HG03565 (cell line): ENCODE data around the gene PTPRCAP.

ENCODE experiments used
- ATAC-seq: cut with Tn5 transposase; IDR thresholded peaks from one replicate; pipeline ENCODE4 v1.9.1; 2021; ENCODE audit warnings: mild to moderate bottlenecking, moderate library complexity; ENCODE audit not compliant: unreplicated experiment

Gene PTPRCAP

DNA sequence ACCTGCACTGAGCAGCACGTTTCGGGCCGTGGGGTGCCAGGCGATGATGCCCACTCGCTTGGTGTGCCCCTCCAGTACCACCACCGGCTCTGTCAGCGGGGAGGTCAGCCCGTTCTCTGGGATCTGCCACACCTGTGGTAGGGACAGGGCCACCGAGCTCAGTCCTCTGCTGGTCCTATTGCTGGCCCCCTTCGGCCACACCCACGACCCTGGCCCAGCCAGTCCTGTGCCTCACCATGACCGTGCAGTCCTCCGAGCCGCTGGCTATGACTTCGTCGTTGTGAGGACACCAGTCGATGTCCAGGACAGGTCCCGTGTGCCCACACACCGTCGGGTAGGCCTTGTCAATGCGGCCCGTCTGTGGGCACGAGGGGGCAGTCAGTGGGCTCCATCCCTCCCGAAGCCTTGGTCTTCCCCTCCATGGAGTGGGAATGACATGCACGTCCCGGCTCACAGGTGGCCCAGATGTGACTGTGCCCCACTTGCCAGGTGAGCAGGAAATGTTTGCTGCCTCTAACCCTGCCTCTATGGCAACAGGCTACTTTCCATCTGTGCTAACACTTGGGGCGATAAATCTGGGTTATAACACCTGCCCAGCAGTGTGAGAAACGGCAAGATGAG is 4.4 kb upstream of the PTPRCAP start:
- no peak for ATAC-seq

DNA sequence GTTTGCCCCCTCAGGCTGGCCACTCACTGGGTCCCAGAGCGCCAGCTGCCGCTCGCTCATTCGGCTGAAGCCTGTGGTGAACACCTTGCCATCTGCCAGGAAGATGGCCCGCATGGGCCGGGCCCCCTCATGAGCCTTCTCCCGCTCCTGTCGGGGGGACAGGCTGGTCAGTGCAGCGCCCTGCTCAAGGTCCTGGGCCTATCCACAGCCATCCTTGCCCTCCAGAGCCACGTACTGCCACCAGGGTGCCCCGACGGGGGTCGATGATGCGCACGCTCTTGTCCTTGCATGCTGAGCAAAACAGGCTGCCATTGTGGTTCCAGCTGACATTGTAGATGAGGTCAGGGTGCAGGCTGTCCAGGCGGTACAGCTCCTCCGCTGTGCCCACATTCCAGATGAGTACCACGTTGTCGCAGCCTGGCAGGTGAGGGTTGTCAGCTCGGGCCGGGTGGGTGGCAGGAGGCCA is 3.6 kb upstream of the PTPRCAP start:
- no peak for ATAC-seq

DNA sequence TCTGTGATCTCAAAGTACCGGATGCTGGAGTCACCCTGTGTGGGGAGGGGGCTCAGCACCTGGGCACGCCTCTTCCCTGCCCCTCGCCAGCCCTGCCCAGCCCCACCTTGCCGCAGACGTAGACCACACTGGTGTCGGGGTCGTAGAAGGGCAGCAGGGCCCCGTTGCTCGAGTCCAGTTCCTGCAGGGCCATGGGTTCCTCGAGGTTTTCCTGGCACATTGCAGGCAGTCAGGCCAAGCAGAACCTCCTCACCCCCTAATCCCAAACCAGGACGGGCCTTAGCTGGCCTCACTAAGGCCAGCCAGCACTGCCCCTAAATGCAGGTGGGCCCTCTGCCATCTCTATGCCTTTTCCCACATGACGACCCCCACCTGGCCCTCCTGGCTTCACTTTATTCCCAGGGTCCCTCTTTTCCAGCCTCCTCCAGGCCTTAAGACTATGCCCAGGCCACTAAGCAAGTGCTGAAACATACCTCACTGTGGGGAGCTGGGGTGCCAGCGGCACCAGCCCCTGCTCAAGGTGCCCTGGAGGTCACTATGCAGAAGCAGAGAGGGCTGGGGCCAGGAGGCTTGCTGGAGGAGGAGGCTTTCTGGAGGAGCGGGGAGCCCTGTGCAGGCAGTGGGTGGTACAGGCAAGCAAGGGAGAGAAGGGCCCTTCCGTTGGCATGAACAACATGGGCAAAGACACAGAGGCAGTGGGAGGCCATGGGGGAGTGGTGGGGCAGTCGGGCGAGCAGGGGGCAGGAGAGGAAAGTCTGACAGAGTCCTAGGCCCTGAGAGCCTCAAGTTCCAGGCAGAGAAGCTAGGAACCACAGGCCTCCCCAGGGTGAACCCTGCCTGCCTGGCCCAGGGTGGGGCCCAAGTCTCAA is 3.0 kb upstream of the PTPRCAP start:
- no peak for ATAC-seq

GRCh38 chr11:67439321-67440228 is 2.1 kb upstream of the PTPRCAP start:
- no peak for ATAC-seq

DNA sequence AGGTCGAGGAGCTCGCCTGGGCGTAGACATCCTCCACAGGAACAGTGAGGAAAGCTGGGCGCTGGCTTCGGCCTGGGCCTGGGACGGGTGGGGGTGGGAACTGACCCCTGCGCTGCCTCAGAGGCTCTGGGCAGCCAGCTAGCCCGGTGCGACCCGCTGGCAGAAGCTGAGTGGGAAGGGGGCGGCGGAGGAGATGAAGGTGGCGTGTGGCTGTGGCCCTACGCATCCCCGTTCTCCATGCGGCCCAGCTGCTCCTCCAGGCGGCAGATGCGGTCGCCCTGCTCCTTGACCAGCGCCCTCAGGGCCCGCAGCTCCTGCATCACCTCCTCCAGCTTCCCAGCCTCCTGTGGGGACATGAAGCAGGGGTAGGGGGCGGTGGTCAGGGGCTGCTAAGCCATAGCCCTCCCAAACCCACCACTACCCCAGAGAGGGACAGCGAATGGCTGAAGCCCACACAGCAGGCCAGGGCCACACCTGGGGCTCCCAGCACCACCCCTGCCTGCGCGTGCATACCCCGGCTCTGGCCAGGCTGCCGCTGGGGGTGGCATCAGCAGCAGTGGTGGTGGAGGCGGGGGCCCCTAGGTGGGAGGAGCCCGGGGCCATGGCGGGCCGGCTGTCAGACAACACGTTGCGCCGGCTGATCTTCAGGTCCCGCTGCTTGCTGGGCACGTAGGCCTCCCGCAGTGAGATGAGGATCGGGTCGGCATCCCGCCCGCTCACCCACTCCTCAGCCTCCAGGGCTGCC is 848 bp upstream of the PTPRCAP start:
- no peak for ATAC-seq

GRCh38 chr11:67437809-67438157 is 301 bp upstream of the PTPRCAP start:
- ATAC-seq = no peak

- no peak for ATAC-seq
These were observed 912 bp downstream of the PTPRCAP start for GRCh38 chr11:67436459-67437081.

DNA sequence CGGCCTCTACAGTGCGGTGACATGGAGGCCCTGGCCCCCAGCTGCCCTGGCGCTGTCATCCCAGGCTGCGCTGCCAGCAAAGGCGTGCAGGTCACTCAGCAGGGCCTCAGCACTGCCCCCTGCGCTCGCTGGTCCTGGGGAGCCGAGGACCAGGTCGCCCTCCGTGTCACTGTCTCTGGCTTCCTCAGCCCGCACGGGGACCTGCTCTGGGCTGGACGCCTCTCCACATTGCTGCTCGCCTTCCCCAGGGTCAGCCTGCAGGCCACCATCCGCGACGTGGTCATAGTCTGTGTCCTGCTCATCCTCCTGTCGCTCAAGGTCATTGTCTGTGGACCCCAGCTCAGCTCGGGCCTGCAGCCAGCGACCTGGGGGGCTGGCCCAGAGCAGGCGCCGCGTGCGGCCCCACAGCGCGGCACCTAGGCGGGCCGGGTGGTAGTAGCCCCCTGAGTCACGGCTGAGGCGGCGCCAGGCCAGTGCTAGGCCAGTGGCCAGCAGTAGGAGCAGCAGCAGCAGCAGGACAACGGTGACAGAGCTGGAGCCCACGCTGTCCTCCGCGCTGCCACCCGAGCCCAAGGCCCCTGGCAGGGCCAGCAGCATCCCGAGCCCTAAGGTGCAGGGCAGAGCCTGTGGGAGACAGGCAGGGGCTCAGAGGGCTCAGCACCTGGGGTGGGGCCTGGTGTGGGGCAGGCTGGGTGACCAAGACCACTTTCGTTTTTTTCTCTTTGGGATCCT is 1.6 kb downstream of the PTPRCAP start:
- no peak for ATAC-seq

DNA sequence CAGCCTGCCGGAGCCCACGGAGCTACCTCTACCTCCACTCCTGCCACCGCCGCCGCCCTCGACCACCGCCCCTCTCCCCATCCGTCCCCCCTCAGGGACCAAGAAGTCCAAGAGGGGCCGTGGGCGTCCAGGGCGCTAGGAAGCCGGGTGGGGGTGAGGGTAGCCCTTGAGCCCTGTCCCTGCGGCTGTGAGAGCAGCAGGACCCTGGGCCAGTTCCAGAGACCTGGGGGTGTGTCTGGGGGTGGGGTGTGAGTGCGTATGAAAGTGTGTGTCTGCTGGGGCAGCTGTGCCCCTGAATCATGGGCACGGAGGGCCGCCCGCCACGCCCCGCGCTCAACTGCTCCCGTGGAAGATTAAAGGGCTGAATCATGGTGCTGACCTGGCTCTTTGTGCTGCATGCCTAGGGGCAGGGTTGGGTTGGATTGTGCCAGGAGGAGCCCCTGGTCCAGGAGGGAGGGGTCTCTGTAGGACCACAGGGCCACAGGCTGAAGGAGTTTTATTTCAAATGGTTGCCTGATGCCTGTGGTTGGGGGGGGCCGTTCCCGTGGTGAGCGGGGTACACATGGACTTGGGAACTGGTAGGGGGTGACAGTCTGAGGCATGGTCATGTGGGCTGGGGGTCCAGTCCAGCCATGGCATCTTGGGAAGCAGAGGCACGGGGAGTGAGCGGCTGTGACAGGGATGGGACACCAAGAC is 2.3 kb downstream of the PTPRCAP start:
- no peak for ATAC-seq

DNA sequence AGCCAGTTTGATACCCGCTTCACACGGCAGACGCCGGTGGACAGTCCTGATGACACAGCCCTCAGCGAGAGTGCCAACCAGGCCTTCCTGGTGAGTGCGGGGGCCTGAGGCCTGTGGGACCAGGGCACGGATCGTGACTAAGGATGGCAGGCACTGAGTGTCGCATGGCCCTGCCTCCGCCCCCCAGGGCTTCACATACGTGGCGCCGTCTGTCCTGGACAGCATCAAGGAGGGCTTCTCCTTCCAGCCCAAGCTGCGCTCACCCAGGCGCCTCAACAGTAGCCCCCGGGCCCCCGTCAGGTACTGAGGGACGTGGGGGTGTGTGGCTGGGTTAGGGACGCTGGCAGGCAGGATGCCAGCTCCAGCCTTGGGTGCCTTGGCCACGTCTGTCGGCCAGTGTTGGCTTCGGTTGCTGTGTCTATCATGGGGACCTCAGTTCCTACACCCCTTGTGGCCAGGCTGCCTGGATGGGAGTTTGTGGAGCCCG is 3.0 kb downstream of the PTPRCAP start:
- no peak for ATAC-seq

DNA sequence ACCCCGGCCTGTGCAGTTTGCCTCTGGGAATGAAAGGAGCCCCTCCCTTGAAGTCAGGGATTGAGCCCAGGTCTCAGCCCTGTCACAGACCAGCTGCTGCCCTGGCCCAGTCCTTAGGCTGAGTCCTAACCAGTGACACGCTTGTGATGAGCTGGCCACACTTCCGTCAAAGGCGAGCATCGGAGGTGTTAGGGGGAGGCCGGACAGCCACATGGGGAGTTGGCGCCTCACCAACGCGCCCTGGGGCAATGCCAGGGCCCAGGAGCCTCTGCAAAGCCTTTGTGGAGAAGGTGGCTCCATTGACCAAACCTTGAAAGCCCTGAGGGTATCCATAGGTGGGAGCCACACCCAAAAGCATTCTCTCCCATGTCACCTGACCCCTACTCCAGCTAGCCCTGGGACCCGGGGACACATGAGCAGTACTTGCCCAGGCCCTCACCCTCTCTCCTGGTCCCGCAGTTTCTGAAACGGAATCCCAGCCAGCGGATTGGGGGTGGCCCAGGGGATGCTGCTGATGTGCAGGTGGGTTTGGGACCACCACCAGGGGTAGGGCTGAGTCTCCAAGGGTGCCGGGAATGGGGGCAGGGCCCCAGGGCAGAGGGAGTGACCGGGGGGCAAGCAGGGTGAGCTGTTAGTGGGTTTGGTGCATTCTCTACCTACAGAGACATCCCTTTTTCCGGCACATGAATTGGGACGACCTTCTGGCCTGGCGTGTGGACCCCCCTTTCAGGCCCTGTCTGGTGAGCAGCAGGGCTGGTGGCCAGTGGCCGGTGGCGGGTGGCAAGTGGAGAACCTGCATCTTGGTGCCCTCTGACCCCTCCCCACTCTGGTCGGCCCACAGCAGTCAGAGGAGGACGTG is 3.7 kb downstream of the PTPRCAP start:
- no peak for ATAC-seq

DNA sequence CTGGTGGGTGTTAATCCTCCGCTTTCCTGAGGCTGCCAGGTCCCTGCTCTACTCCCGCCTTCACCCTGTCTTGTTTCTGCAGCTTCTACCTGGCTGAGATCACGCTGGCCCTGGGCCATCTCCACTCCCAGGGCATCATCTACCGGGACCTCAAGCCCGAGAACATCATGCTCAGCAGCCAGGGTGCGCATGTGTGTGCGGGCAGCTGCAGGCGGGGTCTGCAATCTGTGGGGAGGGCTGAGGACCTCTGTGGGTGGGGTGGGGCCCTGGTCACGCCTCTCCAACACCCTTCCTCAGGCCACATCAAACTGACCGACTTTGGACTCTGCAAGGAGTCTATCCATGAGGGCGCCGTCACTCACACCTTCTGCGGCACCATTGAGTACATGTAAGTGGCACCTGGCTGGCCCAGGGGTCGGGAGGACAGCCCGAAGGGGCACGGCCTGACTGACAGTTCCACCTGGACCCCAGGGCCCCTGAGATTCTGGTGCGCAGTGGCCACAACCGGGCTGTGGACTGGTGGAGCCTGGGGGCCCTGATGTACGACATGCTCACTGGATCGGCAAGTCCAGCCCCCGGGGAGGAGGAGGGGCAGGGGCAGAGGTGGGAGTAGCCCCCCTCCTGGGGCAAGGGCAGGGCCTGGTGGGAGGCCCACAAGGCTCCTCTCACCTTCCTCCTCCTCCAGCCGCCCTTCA is 4.7 kb downstream of the PTPRCAP start:
- ATAC-seq = no peak

GRCh38 chr11:67431346-67432249 is 5.9 kb downstream of the PTPRCAP start:
- ATAC-seq = no peak

DNA sequence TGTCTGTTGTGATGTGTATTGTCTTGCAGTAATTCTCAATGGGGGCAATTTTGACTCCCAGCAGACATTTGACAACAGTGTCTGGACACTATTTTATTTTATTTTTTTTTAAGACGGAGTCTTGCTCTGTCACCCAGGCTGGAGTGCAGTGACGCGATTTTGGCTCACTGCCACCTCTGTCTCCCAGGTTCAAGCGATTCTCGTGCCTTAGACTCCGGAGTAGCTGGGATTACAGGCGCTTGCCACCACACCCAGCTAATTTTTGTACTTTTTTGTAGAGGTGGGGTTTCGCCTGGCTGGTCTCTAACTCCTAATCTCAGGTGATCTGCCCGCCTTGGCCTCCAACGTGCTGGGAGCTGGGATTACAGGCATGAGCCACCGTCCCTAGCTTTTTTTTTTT is 7.8 kb downstream of the PTPRCAP start:
- no peak for ATAC-seq

DNA sequence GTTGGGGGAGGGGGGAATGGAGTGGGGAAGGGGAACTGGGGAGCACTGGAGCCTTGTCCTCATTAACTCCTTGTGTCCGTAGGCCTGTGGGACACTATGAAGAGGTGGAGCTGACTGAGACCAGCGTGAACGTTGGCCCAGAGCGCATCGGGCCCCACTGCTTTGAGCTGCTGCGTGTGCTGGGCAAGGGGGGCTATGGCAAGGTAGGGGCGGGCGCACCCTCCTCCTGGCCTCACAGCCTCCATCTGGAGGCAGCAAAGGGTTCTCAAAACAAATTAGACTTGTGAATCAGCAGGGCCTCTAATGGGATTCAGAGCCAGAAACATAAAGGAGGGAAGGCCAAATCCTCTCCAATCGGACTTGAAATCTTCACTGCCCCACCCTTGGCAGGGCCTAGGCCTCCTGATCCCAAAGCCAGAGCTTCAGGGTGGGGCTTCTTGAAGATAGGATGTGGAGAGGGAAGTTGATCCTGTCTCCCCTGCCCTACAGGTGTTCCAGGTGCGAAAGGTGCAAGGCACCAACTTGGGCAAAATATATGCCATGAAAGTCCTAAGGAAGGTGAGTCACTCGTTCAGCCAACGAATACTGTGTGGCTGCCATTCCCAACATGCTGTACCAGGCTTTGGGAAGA is 8.3 kb downstream of the PTPRCAP start:
- no peak for ATAC-seq
